ENCODE measurements around the gene LRMDA. TPM values are rescaled to one million over a fixed set of nuclear protein-coding genes. Genes with fewer than 3 reads are reported as not detected.

LRMDA gene
- total RNA-seq, 2 donors from 2014 or later: 12.2 to 25.4 TPM

DNA sequence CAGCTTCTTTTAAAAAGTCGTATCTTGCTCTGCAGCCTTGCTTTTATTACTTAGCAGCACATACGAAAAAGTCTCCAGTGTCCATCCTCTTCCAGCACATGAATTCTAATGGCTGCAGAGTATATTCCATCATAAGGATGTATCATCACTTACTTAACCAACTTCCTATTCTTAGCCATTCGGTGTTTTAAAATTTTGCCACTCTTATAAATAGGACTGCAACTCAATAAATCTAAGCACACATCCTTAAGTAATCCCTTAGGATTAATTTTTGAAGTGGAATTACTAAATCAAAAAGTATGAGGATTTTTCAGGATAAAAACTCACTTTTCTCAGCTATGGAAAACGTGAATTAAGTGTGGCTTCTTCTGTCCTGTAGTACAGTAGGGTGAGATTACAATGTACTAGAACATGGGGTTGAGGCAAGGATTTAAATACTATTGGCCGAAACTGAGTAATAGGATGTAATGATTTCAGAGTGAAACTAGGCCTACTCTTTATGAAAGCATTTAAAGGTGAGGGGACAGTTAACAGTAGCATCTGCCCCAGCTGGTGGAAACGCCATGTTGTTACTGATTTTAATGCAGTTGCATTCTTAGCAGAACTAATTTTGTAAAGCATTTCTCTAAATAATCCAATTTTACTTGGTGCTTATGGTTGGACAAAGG is 1035.5 kb downstream of the LRMDA start:
- Histone ChIP-seq H3K27ac (no peak overlapping the region), H3K36me3 (replicated peaks in 1 of 2; ENCODE audit: insufficient read depth in 1 of 2, low read depth in 2 of 2) (no peaks in the 10 kb centered on the region), H3K4me1 (no peaks in the 10 kb centered on the region), H3K9me3 (no peaks in the 10 kb centered on the region), H3K4me3 (no peak overlapping the region), H3K27me3 (no peaks in the 10 kb centered on the region)
- WGBS, 2 donors: 90 to 92% methylated on average over 6 of the region's 6 CpGs
- TF ChIP-seq POLR2A (IDR thresholded peaks at IDR 0.05): no peak
- TF ChIP-seq, protein P1, sequence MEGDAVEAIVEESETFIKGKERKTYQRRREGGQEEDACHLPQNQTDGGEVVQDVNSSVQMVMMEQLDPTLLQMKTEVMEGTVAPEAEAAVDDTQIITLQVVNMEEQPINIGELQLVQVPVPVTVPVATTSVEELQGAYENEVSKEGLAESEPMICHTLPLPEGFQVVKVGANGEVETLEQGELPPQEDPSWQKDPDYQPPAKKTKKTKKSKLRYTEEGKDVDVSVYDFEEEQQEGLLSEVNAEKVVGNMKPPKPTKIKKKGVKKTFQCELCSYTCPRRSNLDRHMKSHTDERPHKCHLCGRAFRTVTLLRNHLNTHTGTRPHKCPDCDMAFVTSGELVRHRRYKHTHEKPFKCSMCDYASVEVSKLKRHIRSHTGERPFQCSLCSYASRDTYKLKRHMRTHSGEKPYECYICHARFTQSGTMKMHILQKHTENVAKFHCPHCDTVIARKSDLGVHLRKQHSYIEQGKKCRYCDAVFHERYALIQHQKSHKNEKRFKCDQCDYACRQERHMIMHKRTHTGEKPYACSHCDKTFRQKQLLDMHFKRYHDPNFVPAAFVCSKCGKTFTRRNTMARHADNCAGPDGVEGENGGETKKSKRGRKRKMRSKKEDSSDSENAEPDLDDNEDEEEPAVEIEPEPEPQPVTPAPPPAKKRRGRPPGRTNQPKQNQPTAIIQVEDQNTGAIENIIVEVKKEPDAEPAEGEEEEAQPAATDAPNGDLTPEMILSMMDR (IDR thresholded peaks at IDR 0.05): no peak
- ATAC-seq (no peak), DNase-seq (no peak)
- intact Hi-C loops (cut with DNase I): no loop called here

DNA sequence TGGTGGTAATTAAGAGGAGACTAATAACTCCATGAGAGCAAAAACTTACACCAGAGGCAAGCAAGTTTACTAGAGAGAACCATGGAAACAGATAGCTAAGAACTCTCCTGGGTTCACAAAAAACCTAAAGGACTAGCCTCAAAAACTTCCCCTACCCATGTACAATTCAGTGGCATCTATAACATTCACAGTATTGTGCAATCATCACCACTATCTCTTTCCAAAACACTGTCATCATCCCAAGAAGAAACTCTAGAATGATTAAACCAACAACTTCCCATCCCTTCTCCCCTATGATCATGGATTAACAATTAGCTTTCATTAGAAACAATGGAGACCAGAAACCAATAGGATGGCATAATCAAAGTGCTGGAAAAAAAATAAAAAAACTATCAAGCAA is 1038.3 kb downstream of the LRMDA start:
- no peaks in the 10 kb centered on the region for H3K27me3 ChIP-seq
- no peaks in the 10 kb centered on the region for H3K4me1 ChIP-seq
- no peak overlapping the region for H3K4me3 ChIP-seq
- H3K9me3 ChIP-seq: no peaks in the 10 kb centered on the region
- no peak for TF ChIP-seq POLR2A (IDR thresholded peaks at IDR 0.05)
- TF ChIP-seq, protein P1 (IDR thresholded peaks at IDR 0.05): no peak
- intact Hi-C loops (cut with DNase I): no loop called here
- no peak for ATAC-seq
- no peak overlapping the region for H3K27ac ChIP-seq
- DNase-seq: no peak
- no peaks in the 10 kb centered on the region for H3K36me3 ChIP-seq (replicated peaks in 1 of 2; ENCODE audit: insufficient read depth in 1 of 2, low read depth in 2 of 2)

DNA sequence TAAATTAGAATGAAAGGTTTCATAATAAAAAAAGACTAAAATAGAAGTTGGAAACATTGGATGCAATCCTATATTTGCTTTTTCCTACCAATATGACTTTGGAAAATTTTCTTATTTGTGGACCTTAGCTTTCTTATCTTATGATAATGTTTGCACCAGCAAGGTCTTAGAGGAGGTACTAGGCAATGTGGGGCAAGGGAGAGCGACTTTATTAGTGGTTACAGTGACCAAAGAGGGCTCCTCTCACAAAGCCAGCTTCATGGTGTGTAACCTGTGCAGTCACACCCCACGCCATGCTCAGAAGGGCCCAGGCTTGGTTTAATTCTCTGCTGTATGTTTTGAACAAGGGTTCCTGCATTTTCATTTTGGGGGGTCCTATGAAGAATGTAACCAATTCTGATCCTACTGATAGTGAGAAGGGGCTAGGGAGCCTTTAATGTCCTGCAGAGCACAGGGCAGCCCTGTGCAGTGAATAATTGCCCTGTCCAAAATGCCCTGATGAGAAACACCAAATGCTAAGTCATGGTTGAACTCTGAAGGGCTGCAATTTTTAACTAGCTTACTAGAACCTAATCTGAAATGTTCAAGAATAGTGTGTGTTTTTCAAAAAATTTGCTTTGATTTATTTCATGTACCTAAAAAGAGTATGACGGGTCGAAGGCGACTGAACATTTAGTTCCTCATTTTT is 1047.8 kb downstream of the LRMDA start:
- ATAC-seq: peak; percentile 74
- WGBS, 2 donors: 38 to 56% methylated on average over 5 of the region's 5 CpGs

DNA sequence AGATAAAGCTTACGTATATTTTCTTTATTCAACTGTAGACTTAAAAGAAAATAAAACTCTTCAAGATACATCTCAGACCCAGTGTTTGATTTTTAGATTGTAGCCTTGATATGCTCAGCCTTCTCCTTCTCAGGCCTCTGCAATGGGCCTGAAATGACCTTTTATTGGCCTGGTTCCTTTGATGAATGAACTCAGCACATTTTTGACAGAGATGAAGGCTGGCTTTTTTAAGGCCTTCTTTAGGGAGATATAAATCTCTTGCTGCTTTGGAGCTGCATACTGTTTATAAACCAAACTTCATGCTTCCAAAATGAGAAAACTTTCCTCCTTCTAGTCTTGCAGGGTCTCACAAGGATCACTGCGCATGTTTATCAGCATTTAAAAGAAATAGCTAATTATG is 1049.8 kb downstream of the LRMDA start:
- Histone ChIP-seq H3K27ac (no peak overlapping the region), H3K4me1 (peaks cover 25% of the 10 kb centered on the region), H3K9me3 (no peaks in the 10 kb centered on the region), H3K36me3 (replicated peaks in 1 of 2; ENCODE audit: insufficient read depth in 1 of 2, low read depth in 2 of 2) (no peaks in the 10 kb centered on the region), H3K4me3 (no peak overlapping the region), H3K27me3 (no peaks in the 10 kb centered on the region)
- intact Hi-C loops (cut with DNase I): no loop called here
- WGBS, 2 donors: 55 to 74% methylated on average over 2 of the region's 2 CpGs
- TF ChIP-seq, protein P1 (IDR thresholded peaks at IDR 0.05): no peak
- no peak for TF ChIP-seq POLR2A (IDR thresholded peaks at IDR 0.05)
- ATAC-seq (peak; percentile 48), DNase-seq (no peak)

More for the DNA sequence above, 1047.8 kb downstream of the LRMDA start:
- TF ChIP-seq POLR2A (IDR thresholded peaks at IDR 0.05): no peak
- TF ChIP-seq, protein P1 (IDR thresholded peaks at IDR 0.05): no peak
- H3K4me1 ChIP-seq: peaks cover 25% of the 10 kb centered on the region
- H3K36me3 ChIP-seq (replicated peaks in 1 of 2; ENCODE audit: insufficient read depth in 1 of 2, low read depth in 2 of 2): no peaks in the 10 kb centered on the region
- H3K27ac ChIP-seq: peak overlapping the region in 3 of 4 donors; percentile 36 to 46 (median 38)
- H3K27me3 ChIP-seq: no peaks in the 10 kb centered on the region
- peak; percentile 22 to 49 (median 26) for DNase-seq
- intact Hi-C loops (cut with DNase I): no loop called here
- no peak overlapping the region for H3K4me3 ChIP-seq
- H3K9me3 ChIP-seq: no peaks in the 10 kb centered on the region

Measured in body of pancreas (tissue), 4 donors.